Breast epithelium (tissue), 3 donors: ENCODE measurements around the gene AK8.

Experiments used
- CTCF ChIP-seq, 3 donors: fragments of 450-650 bp; IDR thresholded peaks; one replicate each; pipeline ENCODE4 v1.5.1; 2016 to 2017; ENCODE audit warnings: antibody characterized with exemption in 3 of 3, mild to moderate bottlenecking in 3 of 3, moderate library complexity in 3 of 3
- POLR2A ChIP-seq: fragments of 450-650 bp; IDR thresholded peaks from one replicate; pipeline ENCODE4 v1.6.1; 2016; ENCODE audit warnings: antibody characterized with exemption, mild to moderate bottlenecking, moderate library complexity
- POLR2AphosphoS5 ChIP-seq, 3 donors: sonication (generic); formaldehyde crosslinking; IDR thresholded peaks; one replicate each; pipeline ENCODE4 v1.6.1; 2017; ENCODE audit warnings: antibody characterized with exemption in 3 of 3

- TF ChIP-seq CTCF (IDR thresholded peaks at IDR 0.05) (no peak), POLR2A (no peak), POLR2AphosphoS5 (IDR thresholded peaks at IDR 0.05) (no peak)
Observed at GRCh38 chr9:132760057-132760456, 118.0 kb downstream of the AK8 start.
